GM18873 (cell line): ENCODE data around the gene PGD.
"Not testable (repeated sequence)": the region's sequence is repeated elsewhere in the genome, so short reads cannot be mapped to it uniquely, and the experiment has no call there.

ENCODE experiments used
- ATAC-seq: cut with Tn5 transposase; IDR thresholded peaks from one replicate; pipeline ENCODE4 v1.9.1; 2021; ENCODE audit warnings: mild to moderate bottlenecking, moderate library complexity, moderate number of reproducible peaks; ENCODE audit not compliant: unreplicated experiment, low FRiP score

PGD gene

GRCh38 chr1:10398734-10399443 lies at the start of gene PGD:
TSS of gene PGD (plus strand) at chr1:10399064. CDS start at chr1:10399118, 54 bp downstream.
- ATAC-seq, result peak; percentile 95

GRCh38 chr1:10353282-10353681 lies 45.6 kb upstream of the PGD start:
- no peak for ATAC-seq

DNA sequence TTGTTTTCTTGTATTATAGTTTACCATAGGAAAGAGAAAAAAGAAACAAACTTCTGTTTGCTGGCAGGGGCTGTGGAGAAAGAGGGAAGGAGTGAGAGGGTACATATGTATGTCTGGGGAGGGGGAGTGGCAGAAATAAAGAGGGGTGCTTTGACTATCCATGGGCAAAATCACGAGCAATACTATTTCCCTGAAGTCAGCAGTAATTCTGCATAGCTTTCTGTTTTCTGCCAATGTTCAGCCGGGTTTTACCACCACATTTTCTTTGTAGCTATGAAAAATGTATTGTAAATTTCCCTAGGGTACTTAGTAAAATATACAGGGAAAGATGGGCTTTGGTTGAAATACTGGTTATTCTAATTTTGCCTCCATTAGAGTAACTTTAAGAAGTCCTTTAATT lies 45.2 kb upstream of the PGD start:
- no peak for ATAC-seq

- ATAC-seq, result no peak
Observed at GRCh38 chr1:10360045-10360444, 38.8 kb upstream of the PGD start.

DNA sequence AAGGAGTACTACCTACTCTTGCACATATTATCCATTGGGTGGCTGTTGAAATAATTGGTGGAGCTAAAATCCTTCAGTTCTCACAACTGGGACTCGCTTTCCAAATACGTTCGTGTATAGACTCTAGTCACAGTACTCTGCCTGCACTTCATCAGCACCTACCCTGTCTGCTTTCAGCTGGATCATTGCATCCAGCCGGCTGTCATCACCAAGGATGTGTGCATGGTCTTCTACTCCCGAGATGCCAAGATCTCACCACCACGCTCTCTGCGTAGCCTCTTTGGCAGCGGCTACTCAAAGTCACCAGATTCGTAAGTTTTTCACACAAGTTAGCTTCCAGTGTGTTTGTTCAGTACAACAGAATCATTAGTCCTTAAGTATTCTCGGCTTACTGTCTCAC lies 37.3 kb upstream of the PGD start:
- ATAC-seq, result no peak

DNA sequence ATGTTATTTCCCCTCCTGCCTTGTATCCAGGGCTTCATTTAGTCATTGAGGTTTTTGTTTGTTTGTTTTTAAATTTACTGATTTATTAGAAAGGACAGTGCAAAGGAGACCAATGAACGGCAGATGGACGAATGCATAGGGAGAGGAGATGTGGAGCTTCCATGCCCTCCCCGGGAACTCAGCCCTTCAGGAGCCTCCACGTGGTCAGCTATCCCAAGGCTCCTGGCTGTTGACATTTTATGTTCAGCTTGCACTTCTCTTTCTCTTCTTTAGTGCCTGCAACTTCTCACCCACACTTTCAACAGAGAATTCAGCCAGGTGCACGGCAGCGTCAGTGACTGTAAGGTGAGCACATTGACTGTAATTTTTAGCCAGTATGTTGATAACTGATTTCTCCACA lies 30.7 kb upstream of the PGD start:
- ATAC-seq, result no peak

DNA sequence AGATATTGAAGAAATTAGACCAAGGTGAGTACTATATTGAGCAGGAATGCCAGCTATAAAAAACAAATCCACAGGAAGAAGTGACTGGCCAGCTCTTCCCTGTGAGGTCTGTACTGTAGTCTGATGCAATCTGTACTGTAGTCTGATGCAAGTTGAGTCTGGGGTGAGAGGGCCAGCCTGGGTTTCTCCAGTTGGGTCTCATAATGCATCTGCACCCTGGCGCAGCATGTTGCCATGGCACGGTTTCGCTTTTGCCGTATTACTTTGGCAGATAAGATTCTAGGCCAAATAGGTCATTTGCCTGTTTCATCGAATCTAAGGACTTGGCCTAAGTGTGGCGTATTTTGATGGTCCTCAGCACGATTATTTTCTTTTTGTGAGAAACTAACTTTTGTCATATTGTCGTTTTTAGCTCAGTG lies 24.4 kb upstream of the PGD start:
- no peak for ATAC-seq

GRCh38 chr1:10377365-10378029 lies 21.4 kb upstream of the PGD start:
- ATAC-seq, result not testable (repeated sequence)

DNA sequence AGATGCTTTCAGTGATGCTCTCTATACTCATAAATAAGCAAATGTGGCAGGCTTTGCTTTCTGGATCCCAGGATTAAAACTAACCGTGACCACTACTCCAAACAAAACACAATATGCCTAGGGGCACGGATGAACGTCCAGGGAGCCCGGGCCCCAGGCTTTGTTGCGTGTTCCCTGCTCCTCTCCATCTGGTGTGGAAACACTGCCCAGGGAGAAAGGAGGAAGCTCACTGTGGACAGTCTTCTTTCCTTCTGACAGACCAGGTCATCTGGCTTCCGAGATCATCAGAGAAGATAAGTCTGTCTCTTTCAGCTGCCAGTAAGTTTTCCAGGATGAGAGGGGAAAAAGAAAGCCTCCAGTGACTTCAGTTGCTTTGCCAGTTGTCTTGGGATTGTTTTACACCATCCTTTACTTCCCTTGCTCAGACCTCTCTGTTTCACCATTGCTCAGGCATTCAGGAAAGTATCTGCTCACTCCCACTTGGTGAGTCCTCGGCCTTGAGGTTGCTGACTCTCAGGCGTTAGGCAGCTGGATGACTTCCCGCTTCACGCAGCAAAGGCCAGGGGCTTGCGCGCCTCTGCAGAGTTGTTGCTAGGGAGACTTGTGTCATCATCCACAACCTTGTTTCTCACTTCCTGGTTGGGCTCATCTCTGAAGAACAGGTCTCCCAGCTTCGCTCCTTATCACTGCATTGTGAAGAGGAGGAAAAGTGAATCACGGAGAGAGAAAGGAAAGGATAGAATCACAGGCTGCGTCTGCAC lies 20.6 kb upstream of the PGD start:
- ATAC-seq, result no peak

- ATAC-seq, result no peak
Observed at GRCh38 chr1:10379101-10379620, 19.7 kb upstream of the PGD start.

DNA sequence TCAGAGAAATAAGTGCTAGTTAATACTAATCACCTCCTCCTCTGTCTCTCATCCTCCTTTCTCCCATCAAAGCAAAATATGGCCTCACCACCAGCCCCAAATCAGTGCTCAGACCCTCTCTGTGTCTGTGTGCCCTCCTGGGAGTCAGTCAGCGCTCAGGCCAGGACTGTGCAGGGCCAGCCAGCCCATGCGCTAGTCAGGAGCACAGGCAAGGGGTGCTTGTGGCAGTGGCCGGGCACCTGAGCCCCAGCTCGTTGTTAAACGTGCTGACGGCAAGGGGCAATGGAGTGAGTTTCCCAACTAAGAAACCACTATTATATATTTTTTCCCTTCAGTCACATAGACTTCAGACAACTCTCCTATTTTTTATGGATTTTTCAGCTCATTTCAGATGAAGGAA lies 19.2 kb upstream of the PGD start:
- no peak for ATAC-seq

GRCh38 chr1:10380594-10381275 lies 18.1 kb upstream of the PGD start:
- ATAC-seq, result no peak

GRCh38 chr1:10383630-10384029 lies 15.2 kb upstream of the PGD start:
- no peak for ATAC-seq

GRCh38 chr1:10384219-10384618 lies 14.6 kb upstream of the PGD start:
- ATAC-seq, result no peak

GRCh38 chr1:10386761-10387676 lies 11.8 kb upstream of the PGD start:
- no peak for ATAC-seq

- no peak for ATAC-seq
Observed at GRCh38 chr1:10387677-10388386, 11.0 kb upstream of the PGD start.

DNA sequence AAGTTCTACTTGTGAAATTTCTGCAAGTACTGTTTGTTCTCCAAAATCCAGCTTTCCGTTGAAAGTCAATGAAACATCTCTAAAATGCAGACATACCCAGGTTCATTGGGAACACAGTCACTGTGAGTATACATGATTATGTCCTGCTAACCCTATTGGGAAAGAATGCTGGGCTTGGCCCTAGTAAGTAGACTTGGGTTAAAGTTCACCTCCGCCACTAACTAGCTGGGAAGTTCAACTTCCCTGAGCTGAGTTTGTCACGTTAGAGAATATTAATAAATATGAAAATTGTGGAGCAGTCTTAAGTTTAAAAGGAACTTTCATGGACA lies 10.5 kb upstream of the PGD start:
- no peak for ATAC-seq

- ATAC-seq, result no peak
Observed at GRCh38 chr1:10389271-10389973, 9.4 kb upstream of the PGD start.

- no peak for ATAC-seq
Observed at GRCh38 chr1:10396870-10397269, 2.0 kb upstream of the PGD start.
